HG03558 (cell line): ENCODE measurements around the gene SRGAP2C.
"Not testable (repeated sequence)": the region's sequence is repeated elsewhere in the genome, so short reads cannot be mapped to it uniquely, and the experiment has no call there.

Experiments
- ATAC-seq: cut with Tn5 transposase; IDR thresholded peaks from one replicate; pipeline ENCODE4 v1.9.1; 2021; ENCODE audit warnings: moderate number of reproducible peaks; ENCODE audit not compliant: unreplicated experiment; ENCODE audit errors: extremely low read depth

The SRGAP2C gene

GRCh38 chr1:121321660-121322059, 136.9 kb downstream of the SRGAP2C start:
- ATAC-seq, result not testable (repeated sequence)

- ATAC-seq, result not testable (repeated sequence)
Measured at GRCh38 chr1:121324726-121325125, 140.0 kb downstream of the SRGAP2C start.

- not testable (repeated sequence) for ATAC-seq
Measured at GRCh38 chr1:121332141-121332540, 147.4 kb downstream of the SRGAP2C start.

- not testable (repeated sequence) for ATAC-seq
Measured at GRCh38 chr1:121332599-121333562, 148.1 kb downstream of the SRGAP2C start.

- ATAC-seq, result not testable (repeated sequence)
Measured at GRCh38 chr1:121337958-121338357, 153.2 kb downstream of the SRGAP2C start.

- peak; percentile 60 for ATAC-seq
Measured at GRCh38 chr1:121339611-121340010, 154.8 kb downstream of the SRGAP2C start.

- ATAC-seq, result not testable (repeated sequence)
Measured at GRCh38 chr1:121343311-121343906, 158.6 kb downstream of the SRGAP2C start.

GRCh38 chr1:121344355-121344754, 159.6 kb downstream of the SRGAP2C start:
- not testable (repeated sequence) for ATAC-seq

- ATAC-seq, result not testable (repeated sequence)
Measured at GRCh38 chr1:121346654-121347053, 161.9 kb downstream of the SRGAP2C start.

- ATAC-seq, result not testable (repeated sequence)
Measured at GRCh38 chr1:121347476-121347875, 162.7 kb downstream of the SRGAP2C start.

GRCh38 chr1:121348115-121348514, 163.3 kb downstream of the SRGAP2C start:
- not testable (repeated sequence) for ATAC-seq

GRCh38 chr1:121349332-121349967, 164.7 kb downstream of the SRGAP2C start:
- ATAC-seq, result not testable (repeated sequence)

- ATAC-seq, result not testable (repeated sequence)
Measured at GRCh38 chr1:121355711-121356420, 171.1 kb downstream of the SRGAP2C start.

- ATAC-seq, result not testable (repeated sequence)
Measured at GRCh38 chr1:121356819-121357218, 172.0 kb downstream of the SRGAP2C start.

GRCh38 chr1:121360531-121360930, 175.8 kb downstream of the SRGAP2C start:
- ATAC-seq, result not testable (repeated sequence)

- not testable (repeated sequence) for ATAC-seq
Measured at GRCh38 chr1:121361451-121362233, 176.9 kb downstream of the SRGAP2C start.

GRCh38 chr1:121362234-121362883, 177.6 kb downstream of the SRGAP2C start:
- ATAC-seq, result not testable (repeated sequence)

- not testable (repeated sequence) for ATAC-seq
Measured at GRCh38 chr1:121365316-121365715, 180.5 kb downstream of the SRGAP2C start.

GRCh38 chr1:121365723-121366122, 180.9 kb downstream of the SRGAP2C start:
- not testable (repeated sequence) for ATAC-seq
